Skin of body (tissue), 2 donors: ENCODE results near the gene PPP1R27. TPM values are rescaled to one million over a fixed set of nuclear protein-coding genes. Genes with fewer than 3 reads are reported as not detected.

Source experiments
- DNase-seq: peaks from one replicate; lab custom pipeline; 2025; lab: John Stamatoyannopoulos, UW
- total RNA-seq: library from RNA; depleted of rRNA; stranded (reverse); fragments of >200 nt; gene quantifications from one replicate; pipeline ENCODE4 v1.2.3, GENCODE V29; 2014

The PPP1R27 gene
- total RNA-seq, 1 donor from 2014 or later = 10.0 TPM

DNA sequence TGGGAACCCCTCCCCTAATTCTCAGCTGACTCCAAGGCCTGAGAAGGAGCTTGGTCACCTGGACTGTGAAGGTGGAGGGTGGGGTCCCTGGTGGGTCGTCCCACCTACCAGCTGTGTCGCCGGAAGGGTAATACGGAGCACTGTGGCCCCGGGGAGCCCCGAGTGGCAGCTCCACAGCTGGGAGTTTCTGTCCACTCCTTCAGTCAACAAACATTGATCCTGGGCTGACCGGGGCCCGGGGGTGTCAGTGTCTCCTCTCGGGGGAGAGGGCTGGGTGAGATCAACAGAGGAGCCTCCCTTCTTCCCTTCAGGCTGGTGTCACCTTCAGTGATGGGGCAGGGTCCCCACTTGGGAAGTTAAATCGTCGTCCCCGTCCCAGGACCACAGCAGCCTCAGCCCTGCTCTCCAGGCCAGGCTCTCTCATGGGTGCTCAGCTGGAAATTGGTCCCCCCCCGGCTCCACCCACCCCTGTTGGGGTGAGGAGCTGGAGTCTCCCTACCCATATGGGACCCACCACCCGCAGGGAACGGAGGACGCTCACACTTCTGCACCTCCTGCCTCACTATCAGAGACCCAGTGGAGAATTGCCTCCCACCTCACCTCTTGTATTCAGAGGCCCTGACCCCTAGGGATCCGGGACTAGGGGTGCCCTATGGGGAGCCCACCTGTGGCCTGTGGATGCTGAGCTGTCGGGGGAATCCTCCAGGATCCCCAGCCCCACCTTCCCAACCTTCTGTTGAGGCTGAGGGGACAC is 29.0 kb downstream of the PPP1R27 start:
- DNase-seq = no peak

DNA sequence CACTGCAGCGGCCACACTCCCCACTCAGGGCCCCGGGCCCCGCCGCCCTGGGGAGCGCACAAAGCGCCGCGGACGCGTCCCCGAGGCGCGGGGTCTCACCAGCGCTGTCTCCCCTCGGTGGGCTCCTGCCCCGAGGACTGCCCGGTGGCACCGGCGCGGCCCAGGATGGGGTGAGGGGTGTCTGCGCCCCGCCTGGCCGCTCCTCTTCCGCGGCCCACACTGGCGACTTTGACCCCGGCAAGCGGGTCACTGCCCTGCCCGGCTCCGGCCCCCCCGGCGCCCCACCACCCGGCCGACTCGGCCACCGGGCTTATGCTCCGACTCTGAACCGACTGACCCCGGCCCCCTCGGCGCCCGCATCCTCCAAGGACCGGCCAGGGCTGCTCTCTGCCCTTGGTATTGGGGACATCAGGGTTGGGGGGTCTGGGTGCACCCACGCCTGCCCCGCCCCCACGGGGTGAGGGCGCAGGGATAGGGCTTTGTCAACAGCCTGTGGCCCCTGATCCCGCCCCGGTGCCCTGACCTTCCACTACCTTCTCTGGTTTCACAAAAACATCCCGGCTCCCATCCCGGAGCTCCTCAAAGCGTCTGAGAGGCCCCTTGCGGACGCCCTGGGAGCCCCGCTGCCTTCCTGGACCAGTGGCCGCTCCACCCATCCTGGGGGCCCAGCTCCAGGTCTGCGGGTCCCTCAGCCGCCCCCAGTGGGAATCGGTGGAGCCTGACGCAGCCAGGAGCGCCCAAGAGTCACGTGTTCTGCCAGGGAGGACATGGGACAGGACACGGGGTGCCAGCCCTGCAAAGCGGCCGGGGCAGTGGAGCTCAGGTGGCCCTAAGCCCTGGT is 30.1 kb downstream of the PPP1R27 start:
- no peak for DNase-seq

DNA sequence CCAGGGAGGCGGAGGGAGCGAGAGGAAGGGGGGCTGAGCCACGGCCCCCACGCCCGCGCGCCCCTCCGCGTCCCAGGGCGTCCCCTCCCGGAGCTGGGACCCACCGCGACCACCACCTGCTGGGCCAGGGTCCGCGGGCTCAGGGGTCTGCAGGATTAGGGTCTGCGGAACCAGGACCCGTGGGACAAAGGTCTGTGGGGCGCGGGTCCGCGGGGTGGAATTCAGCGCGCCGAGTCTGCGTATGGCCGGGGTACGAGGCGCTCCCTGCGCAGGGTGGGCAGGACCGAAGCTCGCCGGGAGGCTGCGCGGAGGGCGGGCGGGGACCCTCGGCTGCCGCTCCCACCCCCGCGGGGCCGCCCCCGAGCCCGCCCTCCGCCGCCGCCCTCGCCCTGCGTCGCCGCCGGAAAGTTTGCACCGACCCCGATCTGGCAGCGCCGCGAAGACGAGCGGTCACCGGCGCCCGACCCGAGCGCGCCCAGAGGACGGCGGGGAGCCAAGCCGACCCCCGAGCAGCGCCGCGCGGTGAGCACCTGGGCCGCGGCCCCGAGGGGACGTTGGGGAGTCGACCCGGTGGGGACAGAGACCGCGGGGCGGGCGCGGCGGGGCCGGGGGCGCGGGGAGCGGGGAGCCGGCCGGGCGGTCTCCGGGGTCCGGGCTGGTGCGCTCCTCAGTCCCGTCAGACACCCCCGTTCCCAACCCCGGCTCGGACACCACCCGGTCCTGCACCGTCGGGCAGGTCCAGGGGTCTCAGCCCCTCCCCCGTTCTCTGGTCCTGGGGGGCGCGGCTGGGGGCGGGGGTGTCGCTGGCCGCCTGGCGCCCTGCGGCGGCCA is 30.9 kb downstream of the PPP1R27 start, which contains the start of gene GCGR:
TSS of gene GCGR (plus strand) at position 423 of the 831 bp plus-strand sequence. CDS start 4,869 bp downstream, outside the sequence.
- no peak for DNase-seq

DNA sequence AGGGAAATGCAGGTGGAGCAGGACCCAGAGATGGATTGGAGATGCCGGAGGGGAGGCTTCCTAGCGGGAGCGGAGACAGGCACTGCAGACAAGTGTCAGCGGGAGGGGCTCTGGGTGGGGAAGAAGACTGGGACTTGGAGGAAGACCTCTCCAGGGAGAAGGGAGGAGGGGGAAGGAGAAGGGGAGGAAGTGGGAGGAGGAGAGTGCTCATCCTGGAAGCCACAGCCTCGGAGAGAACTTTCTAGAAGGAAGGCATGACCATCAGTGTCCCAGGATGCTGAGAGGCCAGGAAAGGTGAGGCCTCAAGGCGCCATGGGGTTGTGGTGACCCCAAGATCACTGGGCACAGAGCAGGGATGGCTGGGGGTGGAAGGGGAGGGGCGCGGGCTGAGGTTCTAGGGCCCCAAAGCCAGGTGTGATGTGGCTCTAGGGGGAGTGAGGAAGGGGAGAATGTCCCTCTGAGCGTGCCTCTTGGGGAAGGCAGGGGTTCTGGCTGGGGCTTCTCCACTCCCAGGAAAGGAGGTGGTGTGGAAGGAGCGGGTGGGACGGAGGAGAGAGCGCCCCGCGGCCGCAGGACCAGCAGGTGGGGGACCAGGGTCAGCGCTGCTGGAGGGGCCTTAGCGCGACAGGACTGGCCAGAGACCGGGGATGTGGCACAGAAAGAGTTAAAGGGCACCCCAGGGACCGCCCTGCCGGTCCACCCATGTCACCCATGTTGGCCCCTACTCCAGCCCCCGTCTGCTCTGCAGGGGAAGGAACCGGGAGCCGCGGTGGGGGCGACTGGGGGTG is 31.8 kb downstream of the PPP1R27 start:
- no peak for DNase-seq

DNA sequence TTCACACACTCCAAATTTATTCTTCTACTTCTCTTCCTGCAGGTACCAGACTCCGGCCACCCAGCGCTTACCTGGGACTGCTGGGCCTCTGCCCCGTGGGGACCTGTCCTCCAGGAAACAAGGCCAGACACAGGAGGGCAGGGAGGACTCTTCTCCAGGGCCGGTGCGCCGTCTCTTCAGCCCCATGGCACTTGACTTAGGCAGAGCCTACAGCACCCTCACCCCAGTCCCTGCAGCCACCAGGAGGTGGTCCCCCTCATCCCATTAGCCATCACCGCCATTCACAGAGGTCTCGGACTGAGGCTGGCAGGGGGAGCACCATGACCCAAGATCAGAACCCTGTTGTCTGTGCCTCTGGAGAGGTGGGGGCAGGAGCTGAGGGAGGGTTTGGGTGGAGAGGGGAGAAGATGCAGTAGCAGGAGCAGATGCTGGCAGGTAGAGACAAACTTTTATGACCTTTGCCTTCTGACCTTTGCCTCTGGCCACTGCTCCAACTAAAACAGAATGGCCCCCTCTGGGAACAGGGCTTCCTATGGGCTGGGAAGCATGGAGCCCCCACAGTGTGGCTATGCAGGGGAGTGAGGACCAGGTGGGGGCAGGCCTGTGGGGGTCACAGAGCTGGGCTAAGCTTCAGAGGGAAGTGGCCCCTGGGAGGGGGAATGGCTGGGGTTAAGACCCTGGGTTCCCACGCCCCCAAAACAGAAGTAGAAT is 32.6 kb downstream of the PPP1R27 start:
- DNase-seq = no peak

DNA sequence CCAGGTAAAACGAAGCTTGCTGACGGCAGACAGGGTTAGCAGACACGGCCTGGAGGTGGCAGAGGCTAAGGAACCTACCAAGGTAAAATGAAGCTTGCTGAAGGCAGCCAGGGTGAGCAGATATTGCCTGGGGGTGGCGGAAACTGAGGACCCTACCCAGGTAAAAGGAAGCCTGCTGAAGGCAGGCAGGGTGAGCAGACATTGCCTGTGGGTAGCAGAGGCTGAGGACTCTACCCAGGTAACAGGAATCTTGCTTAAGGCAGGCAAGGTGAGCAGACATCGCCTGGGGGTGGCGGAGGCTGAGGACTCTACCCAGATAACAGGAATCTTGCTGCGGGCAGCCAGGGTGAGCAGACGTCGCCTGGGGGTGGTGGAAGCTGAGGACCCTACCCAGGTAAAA is 33.5 kb downstream of the PPP1R27 start:
- no peak for DNase-seq

DNA sequence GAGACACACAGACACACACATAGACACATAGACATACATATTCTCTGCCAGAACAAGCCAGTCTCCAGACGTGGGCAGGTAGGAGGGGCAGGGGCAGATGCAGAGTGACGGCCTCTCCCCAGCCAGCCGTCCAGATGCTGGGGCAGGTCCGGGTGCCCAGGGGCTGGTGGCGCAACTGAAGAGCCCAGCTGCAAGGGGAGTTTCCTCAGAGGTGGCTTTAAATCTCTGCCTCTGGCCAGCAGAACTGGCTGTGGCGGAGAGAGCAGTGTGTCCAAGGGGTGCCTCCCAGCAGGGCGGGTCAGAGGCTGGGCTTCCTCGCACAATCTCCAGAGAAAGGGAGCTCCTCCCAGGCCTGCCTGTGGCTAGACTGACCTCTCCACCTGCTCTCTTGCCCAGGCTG is 40.3 kb downstream of the PPP1R27 start:
- no peak for DNase-seq

DNA sequence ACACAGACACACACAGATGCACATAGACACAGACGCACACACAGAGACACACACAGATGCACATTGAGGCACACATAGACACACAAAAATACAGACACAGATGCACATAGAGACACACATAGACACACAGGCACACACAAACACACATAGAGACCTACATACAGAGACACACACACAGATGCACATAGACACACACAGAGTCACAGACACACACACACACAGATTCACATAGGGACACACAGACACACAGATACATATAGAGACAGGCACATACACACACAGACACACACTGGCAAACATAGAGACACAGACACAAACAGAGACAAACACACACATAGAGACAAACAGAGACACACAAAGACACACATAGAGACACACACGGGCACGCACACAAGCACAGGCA is 40.8 kb downstream of the PPP1R27 start:
- no peak for DNase-seq

DNA sequence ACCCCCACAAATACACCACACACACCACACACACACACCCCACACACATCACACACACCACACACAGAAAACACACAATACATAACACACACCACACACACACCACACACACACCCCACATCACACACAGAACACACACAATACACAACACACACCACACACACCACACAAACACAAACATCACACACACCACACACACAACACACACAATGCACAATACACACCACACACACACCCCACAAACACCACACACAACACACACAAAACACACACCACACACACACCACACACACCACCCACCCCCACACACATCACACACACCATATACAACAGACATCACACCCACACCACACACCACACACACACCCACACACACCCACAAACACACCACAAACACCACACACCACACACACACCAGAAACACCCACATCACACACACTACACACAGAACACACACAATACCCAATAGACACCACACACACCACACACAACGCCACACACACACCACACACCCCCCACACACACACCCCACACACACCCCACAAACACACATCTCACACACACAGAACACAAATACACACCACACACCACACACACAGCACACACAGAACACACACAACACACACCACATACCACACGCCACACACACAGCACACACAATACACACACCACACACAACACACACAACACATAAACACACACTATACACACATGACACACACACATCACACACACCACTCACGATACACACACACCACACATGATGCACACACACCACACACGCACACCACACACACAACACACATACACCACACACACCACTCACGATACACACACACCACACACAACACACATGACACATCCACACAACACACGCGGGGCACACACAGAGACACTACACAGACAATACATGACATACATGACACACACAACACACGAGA is 41.9 kb downstream of the PPP1R27 start:
- DNase-seq = no peak

Other genes with a start within 250 kb of the PPP1R27 start
- 35.4 TPM for gene NPLOC4, start 197.9 kb downstream of the PPP1R27 start, total RNA-seq
- gene TSPAN10, start 197.9 kb downstream of the PPP1R27 start, total RNA-seq = 1.2 TPM
- gene PDE6G, start 178.5 kb downstream of the PPP1R27 start, total RNA-seq = 0.49 TPM
- gene OXLD1, start 168.4 kb downstream of the PPP1R27 start, total RNA-seq = 8.5 TPM
- gene CCDC137, start 168.3 kb downstream of the PPP1R27 start, total RNA-seq = 5.9 TPM
- 32.1 TPM for gene ARL16, start 151.3 kb downstream of the PPP1R27 start, total RNA-seq
- 36.6 TPM for gene HGS, start 151.0 kb downstream of the PPP1R27 start, total RNA-seq
- gene MRPL12, start 131.7 kb downstream of the PPP1R27 start, total RNA-seq = 9.2 TPM
- 7.1 TPM for gene SLC25A10, start 122.8 kb downstream of the PPP1R27 start, total RNA-seq
- not detected for gene GCGR, start 30.9 kb downstream of the PPP1R27 start, total RNA-seq
- 35.6 TPM for gene MCRIP1, start 1.8 kb downstream of the PPP1R27 start, total RNA-seq
- gene P4HB, start 25.5 kb upstream of the PPP1R27 start, total RNA-seq = 208 TPM
- 51.6 TPM for gene ARHGDIA, start 36.3 kb upstream of the PPP1R27 start, total RNA-seq
- gene ALYREF, start 56.5 kb upstream of the PPP1R27 start, total RNA-seq = 67.6 TPM
- 60.1 TPM for gene ANAPC11, start 56.7 kb upstream of the PPP1R27 start, total RNA-seq
- gene NPB, start 67.2 kb upstream of the PPP1R27 start, total RNA-seq = 0.59 TPM
- 18.6 TPM for gene PCYT2, start 76.3 kb upstream of the PPP1R27 start, total RNA-seq
- gene SIRT7, start 83.1 kb upstream of the PPP1R27 start, total RNA-seq = 12.6 TPM
- 8.1 TPM for gene MAFG, start 92.7 kb upstream of the PPP1R27 start, total RNA-seq
- 49.4 TPM for gene PYCR1, start 102.2 kb upstream of the PPP1R27 start, total RNA-seq
- 3.2 TPM for gene MYADML2, start 112.2 kb upstream of the PPP1R27 start, total RNA-seq
- 1.7 TPM for gene NOTUM, start 126.1 kb upstream of the PPP1R27 start, total RNA-seq
- 19.2 TPM for gene ASPSCR1, start 142.6 kb upstream of the PPP1R27 start, total RNA-seq
- 19.7 TPM for gene CENPX, start 187.8 kb upstream of the PPP1R27 start, total RNA-seq
- 8.6 TPM for gene LRRC45, start 188.3 kb upstream of the PPP1R27 start, total RNA-seq
- 15.6 TPM for gene RAC3, start 196.6 kb upstream of the PPP1R27 start, total RNA-seq
- gene DCXR, start 202.6 kb upstream of the PPP1R27 start, total RNA-seq = 33.4 TPM
- 19.3 TPM for gene RFNG, start 216.8 kb upstream of the PPP1R27 start, total RNA-seq
- gene GPS1, start 216.8 kb upstream of the PPP1R27 start, total RNA-seq = 35.5 TPM
- gene DUS1L, start 230.8 kb upstream of the PPP1R27 start, total RNA-seq = 35.7 TPM